ENCODE results near the gene PTPRCAP.

PTPRCAP gene

GRCh38 chr11:67464411-67465188 lies 27.1 kb upstream of the PTPRCAP start:
- H3K27ac ChIP-seq (replicated peaks) = peak overlapping the region; percentile 84
- peak; percentile 87 to 94 for DNase-seq (ENCODE audit: low read depth in 1 of 2, low spot score in 1 of 2)
- H3K4me3 ChIP-seq (replicated peaks; ENCODE audit: insufficient read depth, low read length) = peak overlapping the region; percentile 89
- no peaks in the 10 kb centered on the region for H3K27me3 ChIP-seq (ENCODE audit: insufficient read depth, poor library complexity, severe bottlenecking)
- TF ChIP-seq SPI1 (IDR thresholded peaks at IDR 0.05; ENCODE audit: borderline replicate concordance, low read depth) (no peak; the same call in 1 of the 2 replicates), POLR2AphosphoS5 (IDR thresholded peaks at IDR 0.05; ENCODE audit: low read depth) (peak; percentile 75), REST (IDR thresholded peaks at IDR 0.05; ENCODE audit: insufficient replicate concordance, low read depth) (peak; percentile 24)

GRCh38 chr11:67463680-67464410 lies 26.4 kb upstream of the PTPRCAP start:
- Histone ChIP-seq H3K4me3 (replicated peaks; ENCODE audit: insufficient read depth, low read length) (peak overlapping the region; percentile 89), H3K27me3 (ENCODE audit: insufficient read depth, poor library complexity, severe bottlenecking) (no peaks in the 10 kb centered on the region), H3K27ac (replicated peaks) (peak overlapping the region; percentile 84)
- no peak for TF ChIP-seq REST (IDR thresholded peaks at IDR 0.05; ENCODE audit: insufficient replicate concordance, low read depth)
- TF ChIP-seq GABPA (IDR thresholded peaks at IDR 0.05; ENCODE audit: low read depth) = no peak
- TF ChIP-seq POLR2AphosphoS5 (IDR thresholded peaks at IDR 0.05; ENCODE audit: low read depth) = peak; percentile 71
- no peak for TF ChIP-seq SPI1 (IDR thresholded peaks at IDR 0.05; ENCODE audit: borderline replicate concordance, low read depth)
- peak; percentile 67 to 87 for DNase-seq (ENCODE audit: low read depth in 1 of 2, low spot score in 1 of 2)

- Histone ChIP-seq H3K27ac (replicated peaks) (no peak overlapping the region), H3K4me3 (replicated peaks; ENCODE audit: insufficient read depth, low read length) (no peak overlapping the region), H3K27me3 (ENCODE audit: insufficient read depth, poor library complexity, severe bottlenecking) (no peaks in the 10 kb centered on the region)
- no peak for DNase-seq (ENCODE audit: low read depth in 1 of 2, low spot score in 1 of 2)
- TF ChIP-seq SPI1 (IDR thresholded peaks at IDR 0.05; ENCODE audit: borderline replicate concordance, low read depth) = no peak
- TF ChIP-seq REST (IDR thresholded peaks at IDR 0.05; ENCODE audit: insufficient replicate concordance, low read depth) = no peak
- no peak for TF ChIP-seq POLR2AphosphoS5 (IDR thresholded peaks at IDR 0.05; ENCODE audit: low read depth)
- no peak for TF ChIP-seq CTCF (IDR thresholded peaks at IDR 0.05; ENCODE audit: insufficient read depth, low read length)
- no peak for TF ChIP-seq GABPA (IDR thresholded peaks at IDR 0.05; ENCODE audit: low read depth)
These were observed 25.7 kb upstream of the PTPRCAP start for GRCh38 chr11:67463186-67463585.

DNA sequence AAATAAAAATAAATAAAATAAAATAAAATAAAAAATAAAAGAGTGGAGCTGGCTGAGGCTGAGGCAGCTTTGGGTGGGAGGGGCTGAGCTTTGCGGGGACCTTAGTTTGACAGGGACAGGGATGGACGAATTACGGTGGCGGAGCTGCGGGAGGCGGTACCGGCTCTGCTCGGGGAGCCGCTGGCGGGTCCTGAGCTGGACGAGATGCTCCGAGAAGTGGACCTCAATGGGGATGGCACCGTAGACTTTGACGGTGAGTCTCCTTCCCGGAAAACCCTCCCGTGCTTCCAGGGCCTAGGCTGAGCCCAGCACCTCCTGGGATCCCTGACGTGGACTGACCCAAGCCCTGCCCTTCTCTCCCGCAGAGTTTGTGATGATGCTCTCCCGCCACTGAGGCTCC lies 20.8 kb upstream of the PTPRCAP start:
- Histone ChIP-seq H3K4me3 (replicated peaks; ENCODE audit: insufficient read depth, low read length) (no peak overlapping the region), H3K27me3 (ENCODE audit: insufficient read depth, poor library complexity, severe bottlenecking) (no peaks in the 10 kb centered on the region), H3K27ac (replicated peaks) (no peak overlapping the region)
- TF ChIP-seq GABPA (IDR thresholded peaks at IDR 0.05; ENCODE audit: low read depth) = no peak
- TF ChIP-seq REST (IDR thresholded peaks at IDR 0.05; ENCODE audit: insufficient replicate concordance, low read depth) = no peak
- TF ChIP-seq CTCF (IDR thresholded peaks at IDR 0.05; ENCODE audit: insufficient read depth, low read length) = no peak
- TF ChIP-seq SPI1 (IDR thresholded peaks at IDR 0.05; ENCODE audit: borderline replicate concordance, low read depth) = no peak
- TF ChIP-seq POLR2AphosphoS5 (IDR thresholded peaks at IDR 0.05; ENCODE audit: low read depth) = no peak
- no peak for DNase-seq (ENCODE audit: low read depth in 1 of 2, low spot score in 1 of 2)

Measured in HL-60 (cell line).